Measurements from ENCODE around the gene FIBCD1. TPM values are rescaled to one million over a fixed set of nuclear protein-coding genes. Genes with fewer than 3 reads are reported as not detected.

The FIBCD1 gene
- total RNA-seq, 1 donor = 5.1 TPM

DNA sequence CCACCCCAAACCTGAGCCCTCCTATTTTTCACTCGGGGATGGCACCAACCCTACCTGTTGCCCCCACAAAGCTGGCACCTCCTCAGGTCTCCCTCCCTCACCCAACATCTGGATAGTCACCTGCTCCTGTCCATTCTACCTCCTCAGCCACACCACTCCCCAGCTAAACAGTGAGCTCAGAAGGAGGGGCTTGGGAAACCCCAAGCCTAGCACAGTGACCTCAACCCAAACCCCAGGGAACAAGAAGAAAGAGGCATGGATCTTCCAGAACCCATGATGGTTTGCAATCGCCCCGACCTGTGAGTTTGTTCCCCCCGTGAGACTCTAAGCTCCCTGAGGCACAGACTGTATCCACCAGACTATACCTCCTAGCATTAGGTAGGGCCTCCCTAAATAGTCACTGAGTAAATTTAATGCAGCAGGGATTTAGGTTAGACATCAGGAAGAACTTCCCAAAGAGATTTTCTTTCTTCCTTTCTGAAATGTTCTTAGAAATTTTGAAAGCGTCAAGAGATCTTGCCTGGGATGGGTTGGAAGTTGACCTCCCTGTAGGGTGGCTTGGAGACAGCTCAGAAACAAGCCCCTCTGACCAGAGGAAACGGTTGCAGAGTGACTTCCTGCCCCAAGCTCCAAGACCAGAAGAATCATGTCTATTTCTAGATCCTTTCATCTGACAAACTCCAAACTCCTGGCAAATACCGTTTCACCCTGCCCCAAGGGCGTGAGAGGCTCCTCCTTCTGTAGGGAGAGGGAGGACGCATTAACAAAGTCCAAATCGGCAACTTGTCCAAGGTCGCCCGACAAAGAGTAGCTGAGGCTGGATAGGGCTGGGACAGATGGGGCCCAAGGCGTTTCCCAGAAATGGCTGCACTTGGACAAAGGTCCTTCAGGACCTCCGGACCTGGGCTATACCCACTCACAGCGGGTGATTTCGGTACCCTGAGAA lies 4.1 kb downstream of the FIBCD1 start:
- no peaks in the 10 kb centered on the region for H3K79me2 ChIP-seq (ENCODE audit: insufficient read depth, low read length)
- H3K36me3 ChIP-seq (ENCODE audit: insufficient read depth, low read length) = no peaks in the 10 kb centered on the region
- H2AFZ ChIP-seq (ENCODE audit: low read length) = no peak overlapping the region
- H3K27me3 ChIP-seq (ENCODE audit: insufficient read depth, low read length) = peaks cover 1% of the 10 kb centered on the region
- peaks cover 48% of the 10 kb centered on the region for H3K4me1 ChIP-seq (ENCODE audit: insufficient read depth, low read length)
- no peak overlapping the region for H3K4me3 ChIP-seq (ENCODE audit: insufficient read depth, low read length)
- TF ChIP-seq, protein P1, sequence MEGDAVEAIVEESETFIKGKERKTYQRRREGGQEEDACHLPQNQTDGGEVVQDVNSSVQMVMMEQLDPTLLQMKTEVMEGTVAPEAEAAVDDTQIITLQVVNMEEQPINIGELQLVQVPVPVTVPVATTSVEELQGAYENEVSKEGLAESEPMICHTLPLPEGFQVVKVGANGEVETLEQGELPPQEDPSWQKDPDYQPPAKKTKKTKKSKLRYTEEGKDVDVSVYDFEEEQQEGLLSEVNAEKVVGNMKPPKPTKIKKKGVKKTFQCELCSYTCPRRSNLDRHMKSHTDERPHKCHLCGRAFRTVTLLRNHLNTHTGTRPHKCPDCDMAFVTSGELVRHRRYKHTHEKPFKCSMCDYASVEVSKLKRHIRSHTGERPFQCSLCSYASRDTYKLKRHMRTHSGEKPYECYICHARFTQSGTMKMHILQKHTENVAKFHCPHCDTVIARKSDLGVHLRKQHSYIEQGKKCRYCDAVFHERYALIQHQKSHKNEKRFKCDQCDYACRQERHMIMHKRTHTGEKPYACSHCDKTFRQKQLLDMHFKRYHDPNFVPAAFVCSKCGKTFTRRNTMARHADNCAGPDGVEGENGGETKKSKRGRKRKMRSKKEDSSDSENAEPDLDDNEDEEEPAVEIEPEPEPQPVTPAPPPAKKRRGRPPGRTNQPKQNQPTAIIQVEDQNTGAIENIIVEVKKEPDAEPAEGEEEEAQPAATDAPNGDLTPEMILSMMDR (IDR thresholded peaks at IDR 0.05; ENCODE audit: extremely low read depth, low read depth, low read length) = no peak
- no peaks in the 10 kb centered on the region for H3K9me3 ChIP-seq (ENCODE audit: low read depth, low read length)
- H3K4me2 ChIP-seq (ENCODE audit: insufficient read depth, low read length) = no peak overlapping the region
- no peak overlapping the region for H3K27ac ChIP-seq (ENCODE audit: low read depth, low read length)
- H4K20me1 ChIP-seq (ENCODE audit: insufficient read depth, low read length) = no peaks in the 10 kb centered on the region
- DNase-seq (ENCODE audit: insufficient read length, low spot score, missing footprints) = no peak

DNA sequence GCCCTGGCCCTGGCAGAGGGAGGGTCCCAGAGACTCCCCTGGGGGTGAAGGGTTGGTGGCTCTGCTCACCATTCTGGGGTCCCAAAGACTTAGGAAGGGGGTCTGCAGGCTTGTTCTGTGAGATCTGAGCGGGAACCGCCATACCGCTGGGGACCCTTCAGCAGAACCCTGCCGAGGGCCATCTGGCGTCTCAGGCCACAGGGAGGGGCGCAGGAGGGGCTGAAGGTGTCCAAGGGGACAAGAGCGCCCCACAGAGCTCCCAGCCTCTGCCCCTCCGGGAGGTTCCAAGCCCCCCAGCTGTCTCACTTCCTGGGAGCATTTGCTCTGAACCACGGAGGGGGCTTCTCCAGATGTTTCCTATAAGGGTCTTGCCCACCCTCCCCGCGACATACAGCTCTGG lies 4.8 kb downstream of the FIBCD1 start:
- TF ChIP-seq, protein P1 (IDR thresholded peaks at IDR 0.05; ENCODE audit: extremely low read depth, low read depth, low read length) = no peak
- no peak for DNase-seq (ENCODE audit: insufficient read length, low spot score, missing footprints)
- H3K27me3 ChIP-seq (ENCODE audit: insufficient read depth, low read length) = no peaks in the 10 kb centered on the region
- H2AFZ ChIP-seq (ENCODE audit: low read length) = no peak overlapping the region
- H3K36me3 ChIP-seq (ENCODE audit: insufficient read depth, low read length) = no peaks in the 10 kb centered on the region
- no peak overlapping the region for H3K27ac ChIP-seq (ENCODE audit: low read depth, low read length)
- H3K4me3 ChIP-seq (ENCODE audit: insufficient read depth, low read length) = no peak overlapping the region
- H3K79me2 ChIP-seq (ENCODE audit: insufficient read depth, low read length) = no peaks in the 10 kb centered on the region
- peaks cover 48% of the 10 kb centered on the region for H3K4me1 ChIP-seq (ENCODE audit: insufficient read depth, low read length)
- H3K9me3 ChIP-seq (ENCODE audit: low read depth, low read length) = no peaks in the 10 kb centered on the region
- H3K4me2 ChIP-seq (ENCODE audit: insufficient read depth, low read length) = no peak overlapping the region
- H4K20me1 ChIP-seq (ENCODE audit: insufficient read depth, low read length) = no peaks in the 10 kb centered on the region

DNA sequence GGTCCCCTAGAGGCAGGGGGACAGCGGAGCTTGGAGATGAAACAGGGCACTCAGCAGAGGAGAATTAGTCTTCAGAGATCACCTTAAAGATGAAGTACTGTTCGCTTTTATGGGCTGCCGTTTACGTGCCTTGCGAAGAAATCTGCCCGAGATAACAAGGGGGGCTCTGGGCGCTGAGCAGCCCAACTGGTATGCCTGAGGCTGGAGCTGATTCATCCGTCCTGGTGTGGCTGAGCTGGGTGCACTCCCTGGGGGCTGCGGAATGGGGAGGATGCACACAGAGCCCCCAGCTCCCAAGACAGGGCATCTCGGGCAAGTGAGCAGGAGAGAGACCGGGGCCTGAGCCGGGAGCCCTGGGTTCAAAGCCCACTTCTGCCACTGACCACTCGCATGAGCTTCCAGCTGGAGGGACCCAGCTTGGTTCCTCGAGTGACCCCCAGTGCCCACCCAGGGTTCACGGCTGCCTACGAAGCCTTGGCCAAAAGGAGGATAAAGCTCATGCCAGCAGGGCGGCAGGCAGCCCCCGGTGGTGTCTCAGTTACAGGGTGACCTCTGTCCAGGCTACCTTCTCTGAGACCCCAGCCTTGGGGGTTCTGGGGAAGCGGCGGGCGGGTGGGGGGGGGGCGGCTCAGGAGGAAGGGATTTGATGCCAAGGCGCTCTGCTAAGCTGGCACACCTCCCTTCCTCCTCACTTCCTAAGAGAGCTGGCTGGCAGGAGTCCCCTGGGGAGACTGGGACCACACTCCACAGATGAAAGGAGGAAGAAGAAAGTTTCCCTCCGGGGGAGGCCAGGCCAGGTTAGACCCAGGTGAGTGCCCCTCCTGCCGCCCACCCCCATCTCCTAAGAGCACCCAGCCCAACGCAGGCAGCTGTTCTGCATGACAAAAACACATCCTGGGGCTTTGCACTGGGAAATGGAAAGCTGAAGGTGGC lies 5.7 kb downstream of the FIBCD1 start:
- Histone ChIP-seq H3K79me2 (ENCODE audit: insufficient read depth, low read length) (no peaks in the 10 kb centered on the region), H3K27ac (ENCODE audit: low read depth, low read length) (peak overlapping the region; percentile 59), H2AFZ (ENCODE audit: low read length) (peak overlapping the region; percentile 71), H3K4me1 (ENCODE audit: insufficient read depth, low read length) (peaks cover 55% of the 10 kb centered on the region), H4K20me1 (ENCODE audit: insufficient read depth, low read length) (no peaks in the 10 kb centered on the region), H3K27me3 (ENCODE audit: insufficient read depth, low read length) (no peaks in the 10 kb centered on the region), H3K4me3 (ENCODE audit: insufficient read depth, low read length) (peak overlapping the region; percentile 58), H3K36me3 (ENCODE audit: insufficient read depth, low read length) (no peaks in the 10 kb centered on the region), H3K9me3 (ENCODE audit: low read depth, low read length) (no peaks in the 10 kb centered on the region), H3K4me2 (ENCODE audit: insufficient read depth, low read length) (peak overlapping the region; percentile 83)
- TF ChIP-seq, protein P1 (IDR thresholded peaks at IDR 0.05; ENCODE audit: extremely low read depth, low read depth, low read length) = no peak
- peak; percentile 100 for DNase-seq (ENCODE audit: insufficient read length, low spot score, missing footprints)
